ENCODE results near the gene THSD7B.

Gene THSD7B

DNA sequence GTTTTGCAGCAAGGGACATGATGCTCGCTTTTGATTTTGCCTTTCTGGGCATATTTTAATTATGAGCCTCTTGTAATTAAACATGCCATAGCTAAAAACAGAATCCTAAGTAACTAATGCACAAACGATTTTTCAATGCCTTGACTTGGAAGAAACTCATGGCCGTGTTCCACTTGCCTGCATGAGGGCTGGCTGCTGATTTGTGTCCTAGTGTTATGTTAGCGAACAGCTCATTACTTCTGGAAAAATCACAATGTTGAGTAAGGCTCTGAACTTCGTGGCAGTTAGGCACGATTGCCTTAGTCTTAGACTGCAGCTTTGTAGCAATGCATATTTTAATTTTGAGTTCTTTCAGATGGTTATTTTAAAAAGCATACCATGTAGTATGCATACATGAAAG lies 4.5 kb downstream of the THSD7B start:
- no peak overlapping the region for H3K27ac ChIP-seq
- CTCF ChIA-PET: no interaction called here
- POLR2A ChIA-PET (ENCODE audit: low non-redundant PET): no interaction called here
- DNase-seq (ENCODE audit: low spot score): no peak
- TF ChIP-seq, protein P1, sequence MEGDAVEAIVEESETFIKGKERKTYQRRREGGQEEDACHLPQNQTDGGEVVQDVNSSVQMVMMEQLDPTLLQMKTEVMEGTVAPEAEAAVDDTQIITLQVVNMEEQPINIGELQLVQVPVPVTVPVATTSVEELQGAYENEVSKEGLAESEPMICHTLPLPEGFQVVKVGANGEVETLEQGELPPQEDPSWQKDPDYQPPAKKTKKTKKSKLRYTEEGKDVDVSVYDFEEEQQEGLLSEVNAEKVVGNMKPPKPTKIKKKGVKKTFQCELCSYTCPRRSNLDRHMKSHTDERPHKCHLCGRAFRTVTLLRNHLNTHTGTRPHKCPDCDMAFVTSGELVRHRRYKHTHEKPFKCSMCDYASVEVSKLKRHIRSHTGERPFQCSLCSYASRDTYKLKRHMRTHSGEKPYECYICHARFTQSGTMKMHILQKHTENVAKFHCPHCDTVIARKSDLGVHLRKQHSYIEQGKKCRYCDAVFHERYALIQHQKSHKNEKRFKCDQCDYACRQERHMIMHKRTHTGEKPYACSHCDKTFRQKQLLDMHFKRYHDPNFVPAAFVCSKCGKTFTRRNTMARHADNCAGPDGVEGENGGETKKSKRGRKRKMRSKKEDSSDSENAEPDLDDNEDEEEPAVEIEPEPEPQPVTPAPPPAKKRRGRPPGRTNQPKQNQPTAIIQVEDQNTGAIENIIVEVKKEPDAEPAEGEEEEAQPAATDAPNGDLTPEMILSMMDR (conservative IDR thresholded peaks at IDR 0.05; ENCODE audit: low read depth): no peak

DNA sequence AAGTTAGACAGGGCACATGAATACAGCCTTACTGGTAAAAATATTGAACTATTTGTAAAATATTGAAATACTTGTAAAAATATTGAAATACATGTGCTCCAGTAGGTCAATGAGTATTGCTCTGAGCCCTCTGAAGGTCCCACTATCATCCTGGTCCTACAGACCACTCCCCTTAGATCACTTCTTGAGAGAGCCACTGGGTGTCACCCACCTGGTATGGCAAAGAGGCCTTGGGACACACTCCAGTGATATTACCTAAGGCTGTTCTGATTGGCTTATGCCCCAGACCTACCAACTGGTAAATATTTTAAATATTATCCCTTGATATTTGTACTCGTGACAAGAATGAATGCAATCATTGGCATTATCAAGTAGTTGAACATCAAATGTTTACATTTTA lies 5.0 kb downstream of the THSD7B start:
- no peak overlapping the region for H3K27ac ChIP-seq
- POLR2A ChIA-PET (ENCODE audit: low non-redundant PET): no interaction called here
- TF ChIP-seq, protein P1 (conservative IDR thresholded peaks at IDR 0.05; ENCODE audit: low read depth): no peak
- CTCF ChIA-PET: interaction anchor here (0.6 kb wide), 1 partner anchor 61 kb away, joined by 3 read pairs; no protein-coding TSS in a partner anchor
- no peak for DNase-seq (ENCODE audit: low spot score)

DNA sequence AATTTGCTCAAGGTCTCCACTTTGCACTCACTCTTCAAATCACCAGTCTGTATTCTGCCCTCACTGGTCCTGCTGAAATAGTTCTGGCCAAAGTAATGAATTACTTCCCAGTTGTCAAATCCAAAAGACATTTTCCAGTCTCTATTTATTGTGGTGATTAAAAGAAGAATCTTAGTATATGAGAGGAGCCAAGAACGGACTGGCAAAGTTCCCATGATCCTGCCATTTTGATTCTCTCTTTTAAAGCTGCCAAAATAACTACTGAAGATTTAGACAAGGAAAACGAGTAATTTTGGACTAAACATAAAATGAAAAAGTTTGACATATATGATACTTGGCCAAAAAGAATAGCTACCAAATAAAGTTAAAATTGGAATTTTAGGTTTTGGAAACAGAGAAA lies 12.0 kb downstream of the THSD7B start:
- TF ChIP-seq, protein P1 (conservative IDR thresholded peaks at IDR 0.05; ENCODE audit: low read depth): no peak
- no peak overlapping the region for H3K27ac ChIP-seq
- CTCF ChIA-PET: no interaction called here
- no peak for DNase-seq (ENCODE audit: low spot score)
- POLR2A ChIA-PET (ENCODE audit: low non-redundant PET): no interaction called here

DNA sequence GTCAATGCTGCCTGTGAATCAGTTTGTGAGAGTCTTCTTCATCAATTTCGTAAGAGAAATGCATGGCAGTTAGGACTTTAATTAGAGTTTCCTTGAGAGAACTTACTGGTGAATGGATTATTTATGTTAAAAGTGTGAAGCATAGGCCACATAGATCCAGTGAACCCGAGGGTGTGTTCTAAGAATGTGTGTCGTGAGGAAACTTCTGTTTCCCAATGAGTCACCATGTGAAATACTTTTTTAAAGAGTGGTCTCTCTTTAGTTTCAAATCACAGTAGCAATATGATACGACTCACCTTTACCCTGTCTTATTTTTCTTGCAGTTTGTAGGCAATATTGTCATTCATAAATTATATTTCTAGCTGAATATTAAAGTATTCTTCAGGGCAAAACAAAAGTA lies 18.5 kb downstream of the THSD7B start:
- POLR2A ChIA-PET (ENCODE audit: low non-redundant PET): no interaction called here
- TF ChIP-seq, protein P1 (conservative IDR thresholded peaks at IDR 0.05; ENCODE audit: low read depth): no peak
- no peak for DNase-seq (ENCODE audit: low spot score)
- CTCF ChIA-PET: no interaction called here
- no peak overlapping the region for H3K27ac ChIP-seq

DNA sequence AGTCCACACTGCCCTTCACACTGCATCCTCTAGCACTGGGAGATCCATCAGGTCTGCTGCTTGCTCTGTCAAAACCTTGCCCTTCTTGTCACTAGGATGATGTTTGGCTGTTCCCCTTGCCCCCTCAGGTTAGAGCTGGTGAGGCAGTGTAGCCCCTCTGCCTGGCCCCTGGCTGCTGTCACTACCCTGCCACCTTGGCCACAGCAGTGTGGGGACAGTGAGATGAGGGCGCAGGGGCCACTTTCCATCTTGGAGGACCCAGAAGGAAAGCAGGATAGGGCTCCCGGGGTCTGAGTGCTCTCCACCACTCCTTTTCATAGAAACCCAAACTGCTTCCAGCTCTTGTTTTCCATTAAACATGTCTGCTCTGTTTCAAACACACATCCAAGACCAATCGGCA lies 19.9 kb downstream of the THSD7B start:
- POLR2A ChIA-PET (ENCODE audit: low non-redundant PET): no interaction called here
- CTCF ChIA-PET: interaction anchor here (0.6 kb wide), 2 partner anchors 266 to 1054 kb away, joined by 3 to 4 read pairs; no protein-coding TSS in a partner anchor
- no peak overlapping the region for H3K27ac ChIP-seq
- TF ChIP-seq, protein P1 (conservative IDR thresholded peaks at IDR 0.05; ENCODE audit: low read depth): no peak
- DNase-seq (ENCODE audit: low spot score): no peak

DNA sequence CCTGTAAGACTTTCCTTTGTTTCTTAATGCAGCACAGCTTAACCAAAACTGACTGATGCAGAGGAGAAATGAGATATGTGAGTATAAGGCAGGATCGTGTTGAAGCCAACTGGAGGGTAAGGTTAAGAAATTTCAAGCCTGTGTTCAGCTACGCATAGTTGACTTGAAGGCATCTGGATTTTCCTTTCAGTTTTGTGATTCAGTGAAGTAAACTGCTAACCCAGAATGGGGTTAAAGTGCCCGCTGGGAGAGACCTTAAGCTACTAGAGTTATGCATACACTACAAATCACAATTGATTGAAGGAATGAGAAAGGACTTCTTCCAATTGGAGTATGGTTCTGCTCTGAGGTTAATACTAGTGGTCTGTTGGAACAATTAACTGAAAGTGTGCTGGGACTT lies 22.6 kb downstream of the THSD7B start:
- TF ChIP-seq, protein P1 (conservative IDR thresholded peaks at IDR 0.05; ENCODE audit: low read depth): no peak
- CTCF ChIA-PET: no interaction called here

DNA sequence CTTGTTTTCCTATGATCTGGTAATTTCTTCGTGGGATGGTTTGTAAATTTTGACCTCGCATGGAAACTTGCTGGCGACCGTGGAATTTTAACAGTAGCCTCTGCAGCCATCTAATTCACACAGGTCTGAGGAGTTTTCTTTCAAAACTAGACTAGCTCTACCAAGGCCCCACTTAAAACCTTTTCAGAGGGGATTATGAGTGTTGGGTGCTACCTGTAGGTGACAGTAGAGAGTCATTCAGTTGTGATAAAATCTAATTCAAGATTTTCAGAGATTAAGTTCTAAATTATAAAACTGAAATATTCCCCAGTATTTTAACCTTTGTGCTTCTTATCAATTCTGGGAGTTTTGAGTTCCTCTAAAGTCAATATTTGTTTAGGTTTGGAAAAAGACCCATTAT lies 31.0 kb downstream of the THSD7B start:
- POLR2A ChIA-PET (ENCODE audit: low non-redundant PET): no interaction called here
- no peak overlapping the region for H3K27ac ChIP-seq
- no peak for DNase-seq (ENCODE audit: low spot score)
- TF ChIP-seq, protein P1 (conservative IDR thresholded peaks at IDR 0.05; ENCODE audit: low read depth): no peak
- CTCF ChIA-PET: no interaction called here

More for the DNA sequence above, 22.6 kb downstream of the THSD7B start:
- H3K27ac ChIP-seq: no peak overlapping the region
- POLR2A ChIA-PET (ENCODE audit: low non-redundant PET): no interaction called here
- no peak for DNase-seq (ENCODE audit: low spot score)

Data from RWPE1 (cell line).